HG03469 (cell line): ENCODE results near the gene TAPBP.
"Not testable (repeated sequence)": the region's sequence is repeated elsewhere in the genome, so short reads cannot be mapped to it uniquely, and the experiment has no call there.

Experiments used
- ATAC-seq: cut with Tn5 transposase; IDR thresholded peaks from one replicate; pipeline ENCODE4 v1.9.1; 2021; ENCODE audit warnings: mild to moderate bottlenecking, moderate library complexity, moderate number of reproducible peaks; ENCODE audit not compliant: unreplicated experiment

Gene TAPBP

GRCh38 chr6:33313709-33314514 is at the start of gene TAPBP:
TSS of gene TAPBP (minus strand) at chr6:33314078. CDS start at chr6:33314041, 37 bp downstream.
- no peak for ATAC-seq

- ATAC-seq: not testable (repeated sequence)
Observed at GRCh38 chr6:33363486-33363885, 49.6 kb upstream of the TAPBP start.

GRCh38 chr6:33359331-33359730 is 45.5 kb upstream of the TAPBP start:
- ATAC-seq: no peak

- not testable (repeated sequence) for ATAC-seq
Observed at GRCh38 chr6:33357160-33357871, 43.4 kb upstream of the TAPBP start.

GRCh38 chr6:33356295-33356694 is 42.4 kb upstream of the TAPBP start:
- ATAC-seq: no peak

GRCh38 chr6:33355860-33356259 is 42.0 kb upstream of the TAPBP start:
- not testable (repeated sequence) for ATAC-seq

- ATAC-seq: no peak
Observed at GRCh38 chr6:33347816-33348215, 33.9 kb upstream of the TAPBP start.

GRCh38 chr6:33346972-33347371 is 33.1 kb upstream of the TAPBP start:
- ATAC-seq: not testable (repeated sequence)

GRCh38 chr6:33344701-33345697 is 31.1 kb upstream of the TAPBP start:
- ATAC-seq: no peak

- no peak for ATAC-seq
Observed at GRCh38 chr6:33343953-33344611, 30.2 kb upstream of the TAPBP start.

- not testable (repeated sequence) for ATAC-seq
Observed at GRCh38 chr6:33343606-33343952, 29.7 kb upstream of the TAPBP start.

- no peak for ATAC-seq
Observed at GRCh38 chr6:33339193-33339592, 25.3 kb upstream of the TAPBP start.

GRCh38 chr6:33336495-33336894 is 22.6 kb upstream of the TAPBP start:
- ATAC-seq: no peak

- no peak for ATAC-seq
Observed at GRCh38 chr6:33335916-33336315, 22.0 kb upstream of the TAPBP start.

- ATAC-seq: no peak
Observed at GRCh38 chr6:33333666-33334065, 19.8 kb upstream of the TAPBP start.

- ATAC-seq: no peak
Observed at GRCh38 chr6:33330736-33331135, 16.9 kb upstream of the TAPBP start.

- no peak for ATAC-seq
Observed at GRCh38 chr6:33329058-33329457, 15.2 kb upstream of the TAPBP start.

- ATAC-seq: no peak
Observed at GRCh38 chr6:33324125-33324524, 10.2 kb upstream of the TAPBP start.

GRCh38 chr6:33323623-33323948 is 9.7 kb upstream of the TAPBP start:
- ATAC-seq: no peak

- ATAC-seq: no peak
Observed at GRCh38 chr6:33321227-33321626, 7.3 kb upstream of the TAPBP start.
